COLO829 (cell line): ENCODE results near the gene IL17RD.
A peak's percentile ranks its signal among the peaks of the same experiment; 100 is the strongest.
"Not testable (repeated sequence)": the region's sequence is repeated elsewhere in the genome, so short reads cannot be mapped to it uniquely, and the experiment has no call there.

Source experiments
- DNase-seq: peaks from one replicate; pipeline ENCODE4 v3.0.0; 2012; ENCODE audit warnings: low spot score

The IL17RD gene

DNA sequence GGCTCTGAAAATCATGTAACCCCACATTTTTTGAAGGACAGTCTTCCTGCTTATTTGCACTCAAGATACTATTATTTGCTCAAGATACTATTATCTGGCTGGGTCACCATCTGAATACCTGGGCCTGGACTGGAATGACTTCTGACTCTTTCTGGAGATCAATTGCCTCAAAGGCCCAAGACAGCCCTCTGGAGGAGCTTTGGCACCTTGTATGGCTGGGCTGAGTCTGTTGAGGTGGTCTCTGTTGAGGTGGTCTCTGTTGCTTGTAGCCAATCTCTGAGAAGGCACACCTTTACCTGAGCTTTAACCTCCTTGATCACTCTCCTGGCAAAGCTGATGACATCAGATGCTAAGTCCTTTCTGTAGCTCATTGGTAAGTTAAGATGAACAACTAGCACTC is 71.7 kb downstream of the IL17RD start:
- DNase-seq, result no peak

DNA sequence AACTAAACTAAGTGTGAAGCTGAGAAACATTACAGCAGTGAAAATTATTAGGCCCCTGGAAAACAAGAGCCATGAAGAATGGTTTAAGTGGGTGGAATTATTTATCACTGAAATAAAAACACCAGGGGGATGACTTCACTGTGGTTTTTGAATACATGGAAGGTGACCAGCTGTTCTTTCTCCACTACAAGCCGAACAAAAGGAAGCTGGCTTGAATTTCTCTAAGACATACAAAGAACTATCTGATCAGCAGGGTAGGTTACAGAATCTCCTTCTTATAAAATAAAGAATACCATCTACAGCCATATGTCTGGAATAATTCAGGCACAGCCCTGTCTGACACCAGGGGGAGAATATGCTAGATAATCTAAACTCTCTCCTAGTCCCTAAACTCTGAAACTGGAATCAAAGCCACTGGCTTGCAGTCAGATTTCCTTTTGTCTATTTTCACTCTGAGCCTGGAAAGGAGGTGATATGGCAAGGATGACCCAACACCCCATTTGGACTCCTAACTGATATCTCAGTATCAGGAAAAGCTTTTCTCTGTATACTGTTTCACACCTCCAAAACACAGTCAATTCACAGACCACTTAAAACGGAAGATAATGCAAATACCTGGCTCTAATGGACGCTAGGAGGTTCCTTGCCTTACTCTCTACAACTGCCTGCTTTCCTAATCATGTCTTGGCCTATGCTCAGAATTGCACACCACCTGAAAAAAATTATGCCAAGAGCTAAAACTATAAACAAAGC is 73.5 kb downstream of the IL17RD start:
- no peak for DNase-seq

GRCh38 chr3:57089043-57089442 is 76.1 kb downstream of the IL17RD start:
- no peak for DNase-seq

GRCh38 chr3:57088503-57088902 is 76.7 kb downstream of the IL17RD start:
- no peak for DNase-seq

DNA sequence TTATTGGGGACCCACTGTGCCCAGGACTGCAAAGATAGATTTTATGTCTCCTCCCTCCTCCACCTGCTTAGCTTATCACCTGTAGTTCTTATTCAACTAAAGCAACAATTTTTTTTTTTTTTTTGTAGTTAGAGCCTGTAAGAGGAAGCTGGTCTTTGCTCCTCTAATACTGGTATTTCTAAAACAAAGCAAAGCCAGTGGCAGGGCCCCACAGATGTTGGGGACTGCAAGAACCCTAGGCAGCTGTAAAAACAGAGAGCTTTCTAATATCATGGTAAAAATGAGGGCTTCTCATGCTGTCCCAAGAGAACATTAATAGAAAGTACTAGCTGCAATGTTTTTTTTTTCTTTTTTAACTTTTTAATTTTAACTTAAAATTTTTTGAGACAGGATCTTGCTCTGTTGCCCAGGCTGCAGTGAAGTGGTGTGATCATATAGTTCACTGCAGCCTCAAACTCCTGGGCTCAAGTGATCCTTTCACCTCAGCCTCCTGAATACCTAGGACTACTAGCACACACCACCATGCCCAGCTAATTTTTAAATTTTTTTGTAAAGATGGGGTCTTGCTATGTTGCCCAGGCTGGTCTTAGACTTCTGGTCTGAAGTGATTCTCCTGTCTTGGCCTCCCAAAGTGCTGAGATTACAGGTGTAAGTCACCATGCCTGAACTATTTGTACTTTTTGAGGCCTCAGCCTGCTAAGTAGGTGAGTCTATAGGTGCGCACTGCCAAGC is 77.6 kb downstream of the IL17RD start:
- DNase-seq, result no peak

DNA sequence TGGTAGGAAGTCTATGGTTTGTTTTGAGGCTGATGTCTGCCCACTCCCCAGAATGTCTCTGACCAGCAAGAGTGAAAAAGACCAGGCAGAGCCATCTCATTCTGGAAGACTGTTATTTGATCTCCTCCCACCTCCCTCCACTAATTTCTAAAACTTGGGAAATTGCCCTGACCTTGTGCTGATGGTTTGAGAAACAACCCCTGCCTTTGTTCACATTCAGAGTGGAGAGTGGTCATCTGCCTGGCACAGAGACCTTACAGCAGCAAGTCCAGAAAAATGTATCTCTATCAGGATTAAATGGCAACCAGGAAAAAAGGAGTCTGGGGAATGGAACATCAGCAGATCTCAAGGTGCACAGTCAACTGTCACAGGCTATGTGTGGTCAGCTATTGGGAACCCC is 79.0 kb downstream of the IL17RD start:
- DNase-seq, result peak; percentile 85

- DNase-seq, result no peak
Measured at GRCh38 chr3:57085211-57085610, 79.9 kb downstream of the IL17RD start.

- DNase-seq, result not testable (repeated sequence)
Measured at GRCh38 chr3:57083266-57083995, 81.7 kb downstream of the IL17RD start.

GRCh38 chr3:57082481-57082880 is 82.7 kb downstream of the IL17RD start:
- DNase-seq, result no peak

DNA sequence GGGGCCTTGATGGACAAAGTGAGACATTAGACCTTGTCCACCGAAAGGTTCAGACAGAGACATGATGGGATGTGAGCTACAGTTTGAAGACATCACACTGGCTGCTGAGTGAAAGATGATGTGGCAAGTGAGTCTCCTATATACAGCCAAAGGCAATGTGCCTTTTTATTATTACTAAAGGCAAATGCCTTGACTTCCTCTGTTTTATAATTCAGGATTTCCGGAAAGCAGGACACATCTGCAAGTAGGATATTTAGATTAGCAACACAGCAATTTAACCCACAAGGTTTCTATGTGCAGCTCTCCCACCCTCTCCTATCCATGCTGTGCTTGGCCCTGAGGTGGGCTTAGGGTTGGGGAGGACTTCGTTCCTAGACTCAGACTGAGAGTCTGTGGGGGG is 84.0 kb downstream of the IL17RD start:
- DNase-seq, result no peak

DNA sequence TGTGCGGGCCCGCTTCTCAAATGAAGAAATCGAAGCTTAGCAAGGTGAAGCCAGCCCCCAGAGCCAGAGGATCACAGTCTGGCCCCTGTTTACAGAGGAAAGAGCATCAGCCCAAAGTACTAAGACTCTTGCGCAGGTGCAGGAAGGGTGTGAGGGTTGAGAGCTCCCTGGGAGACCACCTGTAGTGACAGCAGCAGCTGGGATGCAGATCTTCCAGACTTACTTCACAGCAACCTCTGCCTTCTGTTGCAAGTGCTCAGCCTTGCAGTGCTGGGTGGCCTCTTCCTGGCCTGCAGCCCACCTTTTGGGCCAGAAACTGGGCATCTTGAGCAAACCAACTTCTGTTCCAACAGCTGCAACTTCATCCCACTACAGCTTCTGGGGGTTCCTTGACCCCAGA is 85.0 kb downstream of the IL17RD start:
- DNase-seq, result no peak

DNA sequence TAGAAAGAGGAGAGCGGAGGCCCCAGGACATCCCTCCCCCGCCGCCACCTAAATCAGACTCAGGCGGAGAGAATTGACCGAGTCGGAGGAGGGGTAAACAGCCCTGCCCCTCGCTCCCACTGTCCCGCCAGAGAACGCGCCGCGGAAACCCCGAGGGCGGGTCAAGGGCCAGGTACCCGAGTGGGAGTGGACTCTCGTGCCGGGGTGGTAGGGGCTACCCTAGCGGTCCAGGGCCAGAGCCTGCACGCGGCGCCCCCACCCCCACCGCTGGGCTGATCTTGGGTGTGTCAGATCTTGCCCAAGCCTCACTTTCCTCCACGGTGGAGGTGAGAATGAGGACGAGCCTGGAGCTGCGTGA is 85.7 kb downstream of the IL17RD start:
- DNase-seq, result no peak

DNA sequence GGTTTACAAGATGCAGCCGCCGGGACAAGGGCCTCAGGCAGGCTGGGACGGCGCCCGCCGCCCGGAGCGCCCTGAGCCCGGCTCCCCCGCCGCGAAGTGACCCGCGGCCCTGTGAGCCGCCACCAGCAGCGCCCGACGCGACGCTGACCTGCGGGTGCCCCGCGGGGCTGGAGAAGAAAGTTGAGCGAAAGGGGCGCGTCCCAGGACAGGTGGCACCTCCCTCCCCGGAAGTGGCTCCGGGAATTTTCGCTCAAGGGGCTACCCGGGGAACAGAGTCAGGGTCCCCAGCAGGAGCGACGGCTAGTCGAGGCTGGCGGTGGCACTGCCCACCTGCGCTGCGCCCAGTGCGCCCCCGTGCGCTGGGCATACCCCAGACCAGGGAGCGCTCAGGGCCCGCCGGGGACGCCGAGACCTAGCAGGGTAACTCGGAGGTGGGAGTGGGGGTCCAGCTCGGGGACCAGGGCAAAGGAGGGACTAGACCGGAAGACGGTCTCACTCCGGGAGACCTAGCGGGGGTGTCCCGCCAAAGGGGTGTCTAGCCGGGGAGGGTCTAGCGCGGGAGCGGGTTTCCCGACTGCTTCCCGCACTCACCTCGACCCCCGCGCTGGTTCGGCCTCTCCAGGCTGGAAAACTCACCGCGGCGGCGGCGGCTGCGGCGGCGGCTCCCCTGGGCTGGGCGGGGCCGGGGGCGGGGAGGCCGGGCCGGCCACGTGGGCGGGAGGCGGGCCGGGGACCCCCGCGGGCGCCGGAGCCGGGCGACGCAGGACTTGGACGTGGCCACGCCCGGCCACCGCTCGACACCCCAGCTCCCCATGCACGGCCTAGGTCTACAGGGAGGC is 86.3 kb downstream of the IL17RD start:
- peak; percentile 41 for DNase-seq

- DNase-seq, result peak; percentile 81
Measured at GRCh38 chr3:57078344-57078634, 86.9 kb downstream of the IL17RD start.

GRCh38 chr3:57077630-57078343 is 87.4 kb downstream of the IL17RD start:
- no peak for DNase-seq

- no peak for DNase-seq
Measured at GRCh38 chr3:57076422-57076951, 88.7 kb downstream of the IL17RD start.

DNA sequence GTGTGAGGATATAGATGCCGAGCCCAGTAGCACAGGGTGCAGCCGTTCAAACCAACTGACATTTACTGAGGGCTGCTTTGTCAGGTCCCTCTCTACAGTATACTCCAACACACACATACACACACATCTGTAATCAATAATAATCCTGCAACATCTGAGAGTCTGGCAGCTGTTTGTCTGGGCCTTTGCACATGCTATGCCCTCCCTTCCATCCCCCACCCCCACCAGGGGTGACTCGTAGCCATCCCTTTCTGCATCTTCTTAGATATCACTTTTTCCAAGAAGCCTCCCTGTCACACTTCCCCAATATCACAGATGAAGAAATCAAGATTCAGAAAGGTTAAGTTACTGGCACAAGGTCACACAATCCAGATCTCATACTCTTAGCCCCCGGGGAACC is 91.0 kb downstream of the IL17RD start:
- no peak for DNase-seq

DNA sequence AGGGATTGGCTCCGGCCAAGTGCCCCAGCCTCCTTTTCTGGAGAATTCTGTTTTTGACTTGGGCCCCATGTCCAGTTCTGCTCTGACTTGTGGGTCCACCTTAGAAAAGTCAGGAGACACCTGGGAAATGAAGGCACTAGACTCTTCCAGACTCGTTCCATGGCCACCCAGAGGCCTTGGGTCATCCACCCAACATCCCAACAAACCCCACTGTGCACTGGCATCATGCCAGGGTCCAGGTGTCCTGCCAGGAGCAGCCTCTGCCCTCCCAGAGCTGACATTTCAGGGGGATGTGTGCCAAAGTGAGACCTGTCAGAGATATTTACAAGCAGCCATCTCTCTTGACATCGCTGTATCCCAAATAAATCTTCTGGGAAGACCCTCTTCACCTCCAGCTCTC is 91.5 kb downstream of the IL17RD start:
- no peak for DNase-seq

- DNase-seq, result no peak
Measured at GRCh38 chr3:57069503-57069902, 95.7 kb downstream of the IL17RD start.

DNA sequence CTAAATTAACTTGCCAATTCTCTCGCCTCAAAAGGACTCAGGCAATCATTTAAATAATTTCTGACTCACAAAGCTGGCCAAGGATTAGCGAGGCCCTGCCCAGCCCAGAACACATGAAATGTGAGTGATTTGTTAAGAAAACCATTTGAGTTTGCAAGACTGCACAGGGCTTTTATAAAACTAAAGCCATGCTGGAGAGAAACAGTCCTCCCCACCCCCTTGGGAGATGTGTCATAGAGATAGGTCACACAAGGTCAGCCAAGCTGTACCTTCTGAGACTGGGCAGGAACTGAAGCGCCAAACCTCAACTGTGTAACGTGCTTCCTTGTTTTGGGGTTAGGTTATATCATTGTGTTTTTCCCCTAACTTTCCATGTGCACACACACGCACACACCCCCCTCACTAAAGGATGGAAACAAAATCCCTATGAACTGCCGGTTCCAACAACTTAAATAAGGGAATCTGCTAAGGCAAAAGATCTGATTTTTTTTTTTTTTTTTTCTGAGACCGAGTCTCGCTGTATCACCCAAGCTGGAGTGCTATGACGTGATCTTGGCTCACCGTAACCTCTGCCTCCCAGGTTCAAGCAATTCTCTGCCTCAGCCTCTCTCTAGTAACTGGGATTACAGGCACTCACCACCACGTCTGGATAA is 96.6 kb downstream of the IL17RD start:
- peak; percentile 56 for DNase-seq

DNA sequence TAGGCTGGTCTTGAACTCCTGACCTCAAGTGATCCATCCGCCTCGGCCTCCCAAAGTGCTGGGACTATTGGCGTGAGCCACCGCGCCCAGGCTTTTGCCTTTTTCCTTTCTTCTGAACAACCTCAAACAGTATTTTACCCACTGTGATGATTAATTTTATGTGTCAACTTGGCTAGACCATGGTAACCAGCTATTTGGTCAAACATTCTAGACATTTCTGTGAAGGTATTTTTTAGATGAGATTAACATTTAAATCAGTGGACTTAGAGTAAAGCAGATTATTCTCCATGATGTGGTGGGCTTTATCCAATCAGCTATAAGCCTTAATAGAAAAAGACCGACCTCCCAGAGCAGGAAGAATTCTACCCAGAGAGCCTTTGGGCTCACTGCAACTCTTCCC is 98.7 kb downstream of the IL17RD start:
- no peak for DNase-seq
